G401 (cell line): ENCODE results near the gene NPDC1. TPM values are rescaled to one million over a fixed set of nuclear protein-coding genes. Genes with fewer than 3 reads are reported as not detected.
"Not testable (repeated sequence)": the region's sequence is repeated elsewhere in the genome, so short reads cannot be mapped to it uniquely, and the experiment has no call there.

Source experiments
- DNase-seq: peaks from one replicate; pipeline ENCODE4 v3.0.0-alpha.2; 2015; ENCODE audit warnings: low spot score
- in situ Hi-C: cut with HindIII; loops from 2 replicates; pipeline ENCODE4 v1.10.0; 2016; ENCODE audit warnings: low sequenced_read_pairs, mixed read lengths
- total RNA-seq: library from RNA; depleted of rRNA; stranded (reverse); fragments of >200 nt; shearing (Covaris generic); gene quantifications from 2 replicates; pipeline ENCODE4 v1.2.3, GENCODE V29; 2014

Gene NPDC1
- total RNA-seq, 1 experiment from 2014 or later: 32.0 TPM

DNA sequence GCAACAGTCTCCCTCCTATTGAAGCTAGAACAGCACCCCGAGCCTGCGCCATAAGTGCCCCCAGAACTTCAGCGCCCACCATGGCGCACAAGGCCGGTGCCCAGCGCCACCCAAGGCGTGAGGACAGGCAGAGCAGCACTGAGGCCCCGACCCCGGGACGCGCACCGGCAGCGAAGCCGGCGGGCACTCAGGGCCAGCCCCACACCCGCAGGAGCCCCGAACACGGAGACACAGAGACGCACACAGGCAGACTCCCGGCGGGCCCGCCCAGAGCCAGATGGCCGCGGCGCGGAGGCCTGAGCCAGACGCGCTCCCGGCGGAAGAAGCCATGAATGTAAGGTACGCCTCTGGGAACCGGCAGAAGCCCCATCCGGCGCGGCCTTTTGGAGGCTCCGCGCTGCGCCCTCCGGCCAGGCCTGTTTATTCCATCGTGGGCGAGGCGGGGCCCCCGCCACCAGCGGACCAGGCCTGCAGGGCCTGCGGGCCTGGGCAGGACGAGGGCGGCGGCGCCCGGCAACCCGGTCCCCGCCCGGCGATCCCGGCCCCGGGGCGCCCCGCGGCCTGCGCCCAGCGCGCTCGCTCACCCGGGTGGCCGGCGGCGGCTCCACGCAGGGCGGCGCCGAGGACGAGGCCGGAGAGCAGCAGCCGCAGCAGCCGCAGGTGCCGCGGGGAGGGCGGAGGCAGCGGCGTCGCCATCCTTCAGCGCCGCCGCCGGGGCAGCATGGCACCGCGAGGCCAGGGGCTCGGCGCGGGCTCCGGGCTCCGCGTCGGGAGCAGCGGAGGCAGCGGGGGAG is 486 bp downstream of the NPDC1 start:
- in situ Hi-C loops: loop anchor here (25.0 kb wide), 1 partner anchor 108 kb away; the partner anchor contains the start of genes C8G and FBXW5
- peak; percentile 62 for DNase-seq

DNA sequence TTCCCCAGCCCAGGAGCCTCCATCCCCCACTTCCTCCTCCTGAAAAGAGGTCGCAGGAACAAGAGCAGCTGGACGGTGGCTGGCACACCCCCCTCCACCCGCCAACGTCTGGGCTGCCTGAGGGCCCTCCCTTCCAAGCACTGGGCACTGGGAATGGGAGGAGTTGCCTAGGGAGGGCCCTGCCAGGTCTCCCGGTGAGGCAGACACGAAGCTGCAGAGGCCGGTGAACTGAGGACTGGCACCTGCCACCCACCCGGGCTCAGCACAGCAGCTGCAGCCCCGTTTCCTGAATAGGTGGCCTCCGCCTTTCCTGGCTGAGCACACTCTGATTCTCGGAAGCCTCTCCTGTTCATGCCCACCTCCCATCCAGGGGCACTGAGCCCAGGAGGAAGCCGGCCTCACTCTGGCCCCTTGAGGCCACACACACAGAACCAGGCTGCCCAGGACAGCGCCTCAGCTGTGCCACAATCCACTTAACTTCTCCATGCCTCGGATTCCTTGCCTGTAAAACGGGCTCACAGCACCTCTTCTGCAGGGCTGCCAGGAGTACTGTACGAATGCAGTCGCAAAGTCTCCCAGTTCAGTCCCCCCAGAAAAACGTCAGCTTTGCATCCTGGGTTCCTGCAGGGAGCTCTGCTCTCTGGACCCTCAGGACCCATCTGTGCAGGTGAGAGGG is 1.3 kb downstream of the NPDC1 start:
- in situ Hi-C loops: loop anchor here (25.0 kb wide), 1 partner anchor 107 kb away; the partner anchor contains the start of genes C8G and FBXW5
- DNase-seq: no peak

GRCh38 chr9:137044037-137044436 is 1.9 kb downstream of the NPDC1 start:
- no peak for DNase-seq
- in situ Hi-C loops: loop anchor here (25.0 kb wide), 1 partner anchor 107 kb away; the partner anchor contains the start of genes C8G and FBXW5

GRCh38 chr9:137042751-137043727 is 2.9 kb downstream of the NPDC1 start:
- no peak for DNase-seq
- in situ Hi-C loops: loop anchor here (25.0 kb wide), 1 partner anchor 106 kb away; the partner anchor contains the start of genes C8G and FBXW5

GRCh38 chr9:137041124-137041523 is 4.9 kb downstream of the NPDC1 start:
- no peak for DNase-seq
- in situ Hi-C loops: loop anchor here (25.0 kb wide), 1 partner anchor 104 kb away; the partner anchor contains the start of genes C8G and FBXW5

DNA sequence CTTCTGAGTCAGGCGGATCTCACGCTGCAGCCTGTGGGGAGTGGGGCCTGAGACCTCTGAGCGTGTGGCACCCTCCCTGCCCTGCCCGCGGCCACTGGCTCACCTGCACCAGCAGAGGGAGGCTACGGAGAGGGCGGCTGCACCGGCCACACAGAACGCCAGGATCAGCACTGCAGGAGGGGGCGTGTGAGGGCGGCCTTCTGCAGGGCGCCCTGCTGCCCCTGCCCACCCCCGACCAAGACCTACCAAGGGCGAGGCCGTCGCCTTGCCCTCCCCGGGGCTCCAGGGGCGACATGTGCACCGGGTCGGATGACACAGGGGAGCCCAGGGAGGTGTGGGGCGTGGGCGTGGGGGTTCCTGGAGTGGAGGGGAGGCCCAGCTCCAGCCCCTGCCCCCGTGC is 5.4 kb downstream of the NPDC1 start:
- in situ Hi-C loops: loop anchor here (25.0 kb wide), 1 partner anchor 103 kb away; the partner anchor contains the start of genes C8G and FBXW5
- DNase-seq: no peak

DNA sequence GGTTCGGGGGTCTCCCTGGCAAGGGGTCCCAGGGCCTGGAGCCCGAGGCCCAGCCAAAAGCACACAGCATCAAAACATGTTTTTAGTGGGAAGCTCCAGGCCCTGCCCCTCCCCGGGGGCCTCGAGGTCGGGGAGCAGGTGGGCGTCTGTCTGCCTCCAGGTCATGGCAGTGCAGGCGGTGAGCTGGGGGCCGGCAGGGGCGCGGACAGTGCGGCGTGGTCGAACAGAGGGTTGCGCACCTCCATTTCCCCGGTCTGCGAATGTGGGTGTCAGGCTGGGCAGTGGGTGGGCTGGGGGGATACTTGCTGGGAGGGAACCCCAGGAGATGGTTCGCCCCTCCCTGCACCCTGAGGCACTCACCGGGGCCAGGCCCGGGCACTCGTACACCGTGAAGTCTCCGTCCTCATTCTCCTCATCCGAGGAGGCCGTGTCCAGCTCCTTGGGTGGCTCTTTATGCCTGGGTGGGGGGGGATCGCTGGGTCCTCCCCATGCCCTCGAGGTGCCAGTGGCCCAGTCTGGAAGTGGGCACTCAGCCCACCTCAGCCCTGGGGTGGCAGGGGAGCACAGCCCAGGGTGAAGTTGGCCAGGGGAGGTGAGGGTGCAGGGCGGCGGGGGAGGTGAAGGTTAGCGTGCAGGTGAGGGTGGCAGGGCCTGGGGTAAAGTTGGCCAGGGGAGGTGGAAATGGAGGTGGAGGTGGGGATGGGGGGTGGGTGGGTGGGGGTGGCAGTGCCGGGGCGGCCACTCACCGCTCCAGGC is 6.2 kb downstream of the NPDC1 start:
- in situ Hi-C loops: loop anchor here (25.0 kb wide), 1 partner anchor 102 kb away; the partner anchor contains the start of genes C8G and FBXW5
- no peak for DNase-seq

- in situ Hi-C loops: loop anchor here (25.0 kb wide), 1 partner anchor 102 kb away; the partner anchor contains the start of genes C8G and FBXW5
- no peak for DNase-seq
These were observed 7.1 kb downstream of the NPDC1 start for GRCh38 chr9:137038916-137039315.

- DNase-seq: no peak
- in situ Hi-C loops: loop anchor here (25.0 kb wide), 1 partner anchor 100 kb away; the partner anchor contains the start of genes C8G and FBXW5
These were observed 8.5 kb downstream of the NPDC1 start for GRCh38 chr9:137037483-137037882.

GRCh38 chr9:137037035-137037434 is 8.9 kb downstream of the NPDC1 start:
- DNase-seq: no peak
- in situ Hi-C loops: loop anchor here (25.0 kb wide), 1 partner anchor 100 kb away; the partner anchor contains the start of genes C8G and FBXW5

DNA sequence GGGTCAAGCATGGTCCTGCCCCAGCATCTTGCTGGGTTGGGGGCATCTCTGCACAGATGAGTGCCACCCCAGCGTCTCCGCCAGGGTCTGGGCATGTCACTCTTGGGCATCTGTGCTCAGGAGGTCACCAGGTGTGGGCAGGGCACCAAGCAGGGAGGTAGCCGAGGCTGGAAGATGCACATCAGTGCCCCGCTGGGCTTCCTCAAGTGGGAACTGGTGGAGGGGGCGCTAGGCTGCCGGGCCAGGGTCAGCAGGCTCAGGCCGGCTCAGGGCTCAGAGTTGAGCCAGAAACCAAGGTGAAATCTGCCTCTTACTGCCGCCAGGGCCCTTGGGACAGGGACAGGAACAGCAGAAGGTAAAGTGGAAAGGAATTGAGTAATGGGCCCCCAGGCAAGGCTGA is 10.0 kb downstream of the NPDC1 start:
- in situ Hi-C loops: loop anchor here (25.0 kb wide), 1 partner anchor 99 kb away; the partner anchor contains the start of genes C8G and FBXW5

DNA sequence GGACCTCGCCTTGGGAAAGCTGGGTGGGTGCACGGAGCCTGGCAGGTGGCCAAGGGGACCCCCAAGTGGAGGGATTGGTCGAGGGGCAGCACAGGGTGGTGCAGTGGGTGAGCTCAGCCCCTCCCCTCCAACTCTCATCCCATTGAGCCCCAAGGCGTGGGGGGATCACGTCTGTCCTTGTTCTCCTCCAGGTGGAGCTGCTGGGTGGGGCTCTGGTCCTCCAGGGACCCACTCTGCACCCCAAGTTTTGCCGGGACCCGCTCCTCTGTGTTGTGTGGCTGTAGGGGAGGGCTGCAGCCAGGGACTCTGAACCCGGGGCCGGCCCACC is 10.5 kb downstream of the NPDC1 start:
- in situ Hi-C loops: loop anchor here (25.0 kb wide), 1 partner anchor 98 kb away; the partner anchor contains the start of genes C8G and FBXW5
- no peak for DNase-seq

More for the DNA sequence above, 10.0 kb downstream of the NPDC1 start:
- no peak for DNase-seq

DNA sequence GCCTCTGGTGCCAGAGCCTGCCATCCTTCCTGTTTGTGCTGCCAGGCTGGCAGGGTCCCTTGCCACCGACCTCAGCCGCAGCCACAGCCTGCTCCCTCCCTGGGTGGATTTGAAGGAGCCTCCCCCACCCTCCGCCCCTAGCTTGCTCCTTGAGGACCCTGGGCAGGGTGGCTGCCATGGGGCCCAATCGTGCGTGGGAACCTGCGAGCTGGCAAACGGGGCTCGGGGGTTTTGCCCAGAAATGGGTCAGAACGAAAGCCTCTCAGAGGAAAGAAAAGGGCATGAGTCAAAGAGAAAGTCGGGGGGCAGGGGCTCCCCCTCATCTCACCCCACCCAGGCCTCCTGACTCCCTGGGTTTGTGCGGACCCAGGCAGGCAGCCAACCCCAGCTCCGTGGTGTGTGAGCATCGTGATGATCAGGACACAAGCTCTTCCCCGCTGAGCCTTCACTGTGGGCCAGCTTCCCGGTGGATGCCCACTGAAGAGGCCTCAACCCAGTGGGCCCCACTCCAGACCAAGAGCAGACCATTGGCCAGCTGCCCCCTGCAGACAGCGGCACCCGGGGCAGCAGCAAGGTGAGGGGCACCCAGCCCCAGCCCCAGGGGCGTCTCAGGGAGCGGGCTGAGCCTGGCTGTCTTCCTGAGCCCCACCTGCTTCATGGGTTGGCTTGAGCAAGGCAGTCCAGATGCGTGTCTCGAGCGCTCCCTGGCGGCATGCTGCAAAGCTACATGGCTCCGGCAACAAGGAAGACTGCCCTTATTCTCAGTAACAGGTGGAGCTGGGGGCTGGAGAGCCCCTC is 11.1 kb downstream of the NPDC1 start:
- DNase-seq: peak; percentile 94
- in situ Hi-C loops: loop anchor here (25.0 kb wide), 1 partner anchor 98 kb away; the partner anchor contains the start of genes C8G and FBXW5

GRCh38 chr9:137034039-137034708 is 11.8 kb downstream of the NPDC1 start:
- in situ Hi-C loops: loop anchor here (25.0 kb wide), 1 partner anchor 97 kb away; the partner anchor contains the start of genes C8G and FBXW5

GRCh38 chr9:137033481-137033880 is 12.5 kb downstream of the NPDC1 start:
- not testable (repeated sequence) for DNase-seq
- in situ Hi-C loops: loop anchor here (25.0 kb wide), 1 partner anchor 96 kb away; the partner anchor contains the start of genes C8G and FBXW5

More at GRCh38 chr9:137034039-137034708, 11.8 kb downstream of the NPDC1 start:
- no peak for DNase-seq

DNA sequence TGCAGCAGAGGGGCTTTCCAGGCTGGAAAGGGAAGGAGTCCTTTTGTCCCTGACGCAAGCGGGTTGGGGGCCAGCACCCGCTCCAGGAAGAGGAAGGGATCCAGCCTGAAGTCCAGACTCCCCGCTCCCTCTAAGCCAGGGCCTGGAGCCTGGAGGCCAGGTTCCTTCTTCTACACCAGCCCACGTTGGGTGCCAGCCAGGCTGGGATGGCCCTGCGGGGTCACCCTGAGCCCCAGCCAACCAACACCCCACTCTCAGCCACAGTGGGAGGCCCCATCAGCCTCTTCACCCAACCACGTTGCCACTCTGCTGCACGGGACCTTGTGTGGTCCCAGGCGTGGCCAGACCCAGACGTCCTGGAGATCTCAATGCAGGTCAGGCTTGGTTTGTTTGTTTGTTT is 13.1 kb downstream of the NPDC1 start:
- in situ Hi-C loops: loop anchor here (25.0 kb wide), 1 partner anchor 96 kb away; the partner anchor contains the start of genes C8G and FBXW5
- no peak for DNase-seq
